Measurements from ENCODE around the gene ISCA2.

- TF ChIP-seq POLR2A (IDR thresholded peaks at IDR 0.05) (no peak), CTCF (IDR thresholded peaks at IDR 0.05) (no peak), POLR2AphosphoS5 (IDR thresholded peaks at IDR 0.05) (no peak)
Observed at GRCh38 chr14:74483321-74483720, 10.2 kb upstream of the ISCA2 start.
